Stimulated activated CD8-positive, alpha-beta memory T cell treated with anti-CD3 and anti-CD28 coated beads, Interleukin-2, amount 100 ng/mL, for 48 hours (primary cell): ENCODE data around the gene DLGAP1.

Experiments used
- DNase-seq, 2 donors: peaks; one replicate each; pipeline ENCODE4 v3.0.0-alpha.2; 2020; ENCODE audit warnings: low read depth in 2 of 2

DLGAP1 gene

DNA sequence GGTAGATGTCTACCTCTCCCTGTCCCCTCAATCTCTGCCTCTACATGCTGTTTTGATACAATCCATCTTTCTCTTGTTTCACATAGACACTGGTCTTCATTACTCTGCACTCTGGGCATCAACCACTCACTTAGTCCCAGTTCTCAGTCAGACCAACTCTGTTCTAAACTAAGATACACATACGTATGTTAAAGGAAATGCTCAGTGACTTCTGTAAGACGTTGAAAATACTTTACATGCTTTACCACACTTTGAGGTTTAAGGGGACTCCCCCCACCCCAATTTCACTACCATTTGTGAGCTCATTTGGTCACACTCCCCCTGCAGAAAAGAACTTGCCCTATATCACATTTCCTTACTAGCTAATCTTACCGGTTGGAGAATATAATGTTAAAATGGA is 507.7 kb downstream of the DLGAP1 start:
- DNase-seq = no peak

DNA sequence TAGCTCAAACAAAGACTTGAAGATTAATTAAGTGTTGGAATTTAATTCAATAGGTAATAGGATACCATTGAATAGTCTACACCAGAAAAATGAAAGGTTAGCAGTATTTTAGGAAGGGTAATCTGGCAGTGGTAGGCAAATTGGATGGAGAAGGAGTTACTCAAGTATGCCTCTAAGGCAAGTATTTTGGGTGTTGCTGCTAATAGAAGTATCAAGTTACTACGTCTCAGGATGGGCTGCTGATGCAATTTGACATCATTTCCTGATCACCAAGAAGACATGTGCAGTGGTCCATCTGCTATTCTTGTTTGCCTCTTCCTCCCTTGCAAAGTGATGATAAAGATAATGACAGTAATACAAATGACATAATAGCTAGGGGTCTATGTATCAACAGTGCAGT is 519.8 kb downstream of the DLGAP1 start:
- DNase-seq = no peak

DNA sequence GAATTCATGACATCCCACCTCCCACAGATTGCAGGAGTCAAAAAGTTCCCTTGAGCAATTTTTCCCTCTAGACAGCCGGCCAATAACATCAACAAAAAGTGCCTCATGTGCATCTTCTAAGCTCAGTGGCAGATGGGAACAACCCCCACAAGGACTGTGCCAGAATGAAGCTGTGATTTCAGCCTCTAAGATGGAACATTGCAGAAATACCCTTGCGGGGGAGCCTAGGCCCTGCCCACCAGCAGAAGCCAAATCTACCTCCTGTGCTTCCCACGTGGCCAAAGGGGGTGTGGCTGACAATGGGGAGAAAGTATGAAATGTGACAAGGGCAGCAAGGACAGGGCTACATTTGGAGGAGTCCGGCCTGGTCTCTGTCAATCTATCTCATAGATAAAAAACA is 522.8 kb downstream of the DLGAP1 start:
- no peak for DNase-seq

DNA sequence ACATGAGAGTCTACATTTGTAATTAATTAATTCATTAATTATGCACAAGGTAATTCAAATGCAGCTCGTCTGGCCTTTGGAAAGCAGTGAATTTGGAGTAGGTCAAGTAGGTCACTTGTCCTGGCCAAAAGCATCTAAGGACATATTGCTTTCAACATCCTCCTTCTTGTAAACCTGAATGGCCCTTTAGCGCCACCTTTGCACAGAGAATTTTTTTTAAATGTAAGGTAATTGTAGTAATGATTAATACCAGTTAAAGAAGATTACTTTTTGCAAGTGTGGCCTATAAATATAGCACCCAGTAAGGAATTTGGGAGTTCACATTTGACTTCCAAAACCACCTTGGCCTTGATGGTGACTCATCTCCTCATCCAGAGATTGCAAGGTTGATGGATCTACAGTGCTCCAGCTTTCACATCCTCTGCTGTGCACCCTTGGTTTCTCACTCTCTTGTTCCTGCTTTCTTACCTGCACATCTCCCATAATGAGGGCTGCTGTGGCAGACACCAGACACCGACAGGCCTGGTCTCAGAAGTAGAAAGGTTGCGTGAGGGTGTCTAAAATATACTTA is 523.5 kb downstream of the DLGAP1 start:
- DNase-seq = no peak

DNA sequence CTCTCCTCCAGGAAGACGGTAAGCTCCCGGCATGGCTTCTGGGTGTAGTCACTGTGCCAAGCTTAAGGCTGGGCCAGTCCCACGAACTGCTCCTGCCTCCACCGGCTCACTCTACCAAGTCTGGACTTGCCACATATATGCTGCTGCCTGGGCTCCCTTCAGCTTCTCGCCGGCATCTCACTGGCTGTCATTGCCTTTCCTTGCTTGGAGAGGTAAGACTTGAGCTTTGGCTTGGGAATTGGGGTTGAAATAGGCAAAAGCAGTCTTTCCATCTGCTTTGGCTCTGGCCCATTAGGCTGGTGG is 524.1 kb downstream of the DLGAP1 start:
- DNase-seq = no peak

DNA sequence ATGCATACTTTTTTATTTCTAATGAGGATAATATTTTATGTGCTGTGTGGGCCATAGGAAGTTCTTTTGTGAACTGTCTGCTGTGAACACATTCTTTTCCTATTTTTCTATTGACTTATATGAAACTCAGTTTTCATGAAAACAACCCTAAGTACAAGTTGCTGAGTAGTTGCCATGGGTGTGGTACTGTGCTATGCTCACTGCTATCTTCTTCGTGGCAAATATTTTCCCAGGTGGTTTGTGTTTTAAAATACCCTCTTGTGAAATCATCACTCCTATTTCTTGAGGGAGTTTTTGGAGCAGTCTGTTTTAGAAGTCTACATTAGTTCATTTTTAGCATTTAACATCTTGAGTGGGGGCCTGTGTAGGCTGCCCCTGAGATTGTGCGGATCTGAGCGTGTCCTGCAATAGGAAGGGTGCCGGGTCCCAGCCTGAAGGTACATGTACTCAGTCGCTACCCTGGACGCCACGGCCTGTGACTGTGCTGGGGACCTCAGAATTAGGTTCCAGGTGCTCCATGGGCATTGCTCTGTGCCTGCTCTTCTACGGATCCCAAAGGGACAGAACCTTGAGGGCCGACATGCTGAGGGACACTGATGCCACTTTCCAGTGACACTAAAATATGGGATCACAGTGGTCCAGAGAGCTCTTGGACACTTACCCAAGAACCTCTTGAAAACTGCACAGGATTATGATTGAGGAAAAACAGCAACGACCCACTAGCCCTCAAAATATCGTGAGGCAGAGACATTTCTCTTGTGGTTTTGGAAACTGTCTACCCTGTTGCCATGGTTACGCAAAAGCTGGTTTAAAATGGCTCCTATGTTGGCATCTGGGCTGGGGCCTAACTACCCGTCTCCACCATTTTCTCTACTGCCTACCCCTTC is 524.7 kb downstream of the DLGAP1 start:
- no peak for DNase-seq

DNA sequence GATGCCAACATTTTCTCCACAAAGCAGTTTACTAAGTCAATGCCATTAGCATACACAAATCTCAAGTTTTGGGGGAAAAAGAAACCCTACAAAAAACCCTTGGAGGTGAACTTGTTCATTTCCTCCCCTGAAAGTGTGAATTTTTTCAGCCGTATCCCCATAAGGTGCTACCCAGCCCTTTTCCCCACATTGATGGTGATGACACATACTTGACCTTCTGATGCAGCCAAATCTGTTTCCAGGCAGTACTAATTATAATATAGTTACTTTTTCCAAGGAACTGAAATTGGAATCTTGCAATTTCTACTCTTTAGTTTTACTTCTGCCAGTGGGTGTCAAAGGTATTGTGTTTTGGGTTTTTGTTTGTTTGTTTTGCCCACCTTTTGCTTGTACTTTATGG is 530.7 kb downstream of the DLGAP1 start:
- DNase-seq = no peak

DNA sequence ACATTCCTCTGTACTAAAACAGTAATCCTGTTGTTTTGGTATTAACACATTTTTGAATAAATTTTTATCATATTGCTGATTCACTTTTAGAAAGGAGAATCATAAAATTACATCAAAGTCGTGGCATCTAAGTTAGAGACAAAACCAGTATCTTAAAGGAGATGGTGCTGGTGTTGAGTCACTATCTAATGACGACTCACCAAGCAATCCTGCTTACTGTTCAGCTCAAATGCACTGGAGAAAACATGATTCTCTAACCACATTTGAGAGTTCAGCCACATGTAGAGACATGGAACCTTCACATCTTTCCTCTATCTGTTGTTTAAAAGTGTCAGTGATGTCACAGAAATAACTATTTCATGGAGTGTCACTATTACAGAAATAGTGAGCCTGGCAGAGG is 531.4 kb downstream of the DLGAP1 start:
- no peak for DNase-seq

DNA sequence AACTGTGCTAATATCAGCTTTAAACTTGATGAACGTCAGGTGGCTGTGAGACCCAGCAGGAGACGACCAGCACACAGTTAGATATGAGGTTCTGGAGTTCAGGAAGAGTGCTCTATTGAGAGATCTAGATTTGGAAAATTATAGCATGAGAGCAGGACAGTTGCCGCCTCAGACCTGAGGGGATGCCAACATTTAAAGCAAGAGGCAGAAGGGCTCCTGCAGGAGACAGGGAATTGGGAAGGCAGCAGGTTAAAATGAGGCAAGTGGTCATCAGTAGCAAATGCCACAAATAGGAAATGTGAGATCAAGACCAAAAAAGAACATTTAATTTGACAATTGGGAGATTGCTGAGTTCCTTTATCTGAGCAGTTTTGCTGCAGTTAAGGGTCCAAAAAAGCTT is 533.3 kb downstream of the DLGAP1 start:
- DNase-seq = no peak

DNA sequence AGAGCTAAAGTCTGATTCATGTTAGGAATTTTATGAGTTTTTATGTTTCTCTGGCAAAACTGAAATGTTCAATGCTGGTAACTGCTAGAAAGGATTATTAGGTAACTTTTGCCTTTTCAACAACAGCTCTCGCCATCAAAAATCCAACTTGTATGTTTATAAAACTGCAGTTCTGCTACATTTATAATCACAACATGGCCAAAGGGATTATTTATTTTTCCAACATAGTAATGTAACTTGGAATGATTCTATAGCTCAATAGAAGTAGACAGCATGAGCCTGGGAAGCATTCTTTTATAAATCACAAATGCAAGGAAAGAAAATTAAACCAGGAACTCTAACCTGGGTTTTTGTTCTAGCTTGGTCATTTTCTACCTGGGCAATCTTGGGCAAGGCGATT is 534.3 kb downstream of the DLGAP1 start:
- no peak for DNase-seq

DNA sequence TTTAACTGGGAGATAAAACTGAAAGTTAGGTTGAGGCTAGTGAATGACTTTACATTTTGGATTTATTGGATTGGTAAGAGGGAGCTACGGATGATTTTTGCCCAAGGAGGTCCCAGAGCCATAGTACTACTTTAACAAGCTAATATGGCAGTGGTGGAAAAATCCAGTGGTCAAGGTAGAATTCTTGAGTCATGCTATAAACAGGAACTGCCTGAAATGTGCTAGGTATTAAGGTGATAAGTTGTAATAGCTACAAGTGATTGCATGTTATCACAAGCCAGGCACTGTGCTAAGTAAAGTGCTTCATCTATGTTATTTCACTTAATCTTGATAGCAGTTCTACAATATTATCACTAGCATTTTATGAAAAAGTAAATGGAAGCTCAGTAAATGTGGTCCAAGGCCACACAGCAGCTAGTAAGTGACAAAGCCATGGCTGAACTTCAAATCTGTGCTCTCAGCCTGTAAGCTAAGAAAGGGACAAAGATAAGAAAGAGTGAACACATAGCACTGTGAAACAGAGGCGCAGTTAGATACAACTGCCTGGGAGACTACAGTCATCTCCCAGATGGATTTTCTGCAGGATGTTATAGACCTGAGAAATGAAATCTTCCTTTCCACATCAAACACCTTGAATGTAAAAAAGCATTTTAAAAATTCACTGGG is 535.6 kb downstream of the DLGAP1 start:
- no peak for DNase-seq

DNA sequence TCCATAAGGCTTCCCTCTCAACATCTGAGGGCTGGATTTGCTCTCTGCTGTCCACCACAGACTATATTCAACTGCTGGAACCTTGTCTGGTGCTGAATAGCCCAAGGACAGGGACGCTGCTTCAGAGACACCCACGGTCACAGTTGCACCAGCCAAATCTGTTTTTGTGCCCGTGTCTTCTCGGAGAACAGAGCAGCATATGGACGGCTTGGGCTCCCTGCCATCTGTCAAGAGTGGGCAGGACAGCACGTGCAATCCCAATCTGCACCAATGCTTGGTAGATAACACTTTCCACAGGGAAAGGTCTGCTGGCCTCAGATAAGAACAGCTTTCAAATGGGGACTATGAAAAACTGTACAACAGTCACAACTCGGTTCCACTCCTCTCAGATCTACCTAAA is 539.0 kb downstream of the DLGAP1 start:
- DNase-seq = no peak

DNA sequence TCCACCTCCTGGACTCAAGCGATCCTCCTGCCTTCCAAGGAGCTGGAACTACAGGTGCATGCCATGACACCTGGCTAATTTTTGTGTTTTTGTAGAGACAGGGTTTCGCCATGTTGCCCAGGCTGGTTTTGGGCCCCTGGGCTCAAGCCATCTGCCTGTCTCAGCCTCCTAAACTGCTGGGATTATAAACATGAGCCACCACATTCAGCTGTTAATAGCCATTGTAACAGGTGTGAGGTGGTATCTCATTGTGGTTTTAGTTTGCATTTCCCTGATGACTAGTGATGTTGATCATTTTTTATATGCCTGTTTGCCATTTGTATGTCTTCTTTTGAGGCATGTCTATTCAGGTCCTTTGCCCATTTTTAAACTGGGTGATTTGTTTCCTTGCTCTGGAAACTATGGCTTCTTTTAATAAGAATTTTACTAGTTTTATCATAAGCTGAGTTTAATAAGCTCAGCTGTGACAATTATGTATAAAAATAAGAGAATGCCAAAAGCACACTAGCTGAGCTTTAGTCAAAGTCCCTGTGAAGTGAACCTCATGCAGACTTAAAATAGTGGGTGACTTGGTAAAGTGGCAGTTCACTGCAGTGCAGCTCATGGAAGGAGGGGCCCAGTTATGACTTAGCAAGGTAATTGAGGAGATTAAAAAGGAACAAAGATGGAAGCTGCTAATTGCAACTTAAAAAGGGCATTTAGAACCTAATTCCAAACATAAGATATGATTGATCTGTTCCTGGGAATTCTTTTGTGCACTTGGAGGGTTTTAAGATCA is 540.1 kb downstream of the DLGAP1 start:
- DNase-seq = no peak

DNA sequence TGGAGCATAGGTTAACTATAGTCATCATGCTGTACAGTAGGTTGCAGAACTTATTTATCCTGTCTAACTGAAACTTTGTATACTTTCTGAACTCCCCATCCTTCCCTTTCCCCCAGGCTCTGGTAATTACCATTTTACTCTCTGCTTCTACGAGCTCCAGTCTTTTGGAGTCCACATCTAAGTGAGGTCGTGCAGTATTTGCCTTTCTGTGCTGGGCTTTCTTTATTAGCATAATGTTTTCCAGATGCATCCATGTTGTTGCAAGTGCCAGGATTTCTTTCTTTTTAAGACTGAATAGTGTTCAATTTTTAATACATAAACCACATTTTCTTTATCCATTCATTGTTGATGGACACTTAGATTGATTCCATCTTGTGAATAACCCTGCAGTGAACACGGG is 541.0 kb downstream of the DLGAP1 start:
- no peak for DNase-seq

DNA sequence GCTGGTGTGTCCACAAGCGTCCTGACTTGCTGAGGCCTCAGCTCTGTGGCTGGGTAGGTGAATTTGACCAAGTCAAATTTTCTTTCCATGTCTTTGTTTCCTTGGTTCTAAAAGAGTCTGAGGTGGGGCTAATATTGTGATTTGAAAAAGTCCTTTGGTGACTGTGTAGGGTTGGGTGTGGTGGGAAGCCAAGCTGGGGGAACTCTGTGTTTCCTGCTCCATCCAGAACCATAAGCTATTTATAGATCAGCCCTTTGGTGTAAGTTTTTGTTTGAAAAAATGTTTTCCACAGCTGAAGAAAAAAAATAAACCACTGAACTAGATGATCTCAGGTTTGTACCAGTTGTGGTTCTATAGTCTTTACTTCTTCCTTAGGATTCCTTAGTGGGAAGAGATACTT is 542.4 kb downstream of the DLGAP1 start:
- no peak for DNase-seq

DNA sequence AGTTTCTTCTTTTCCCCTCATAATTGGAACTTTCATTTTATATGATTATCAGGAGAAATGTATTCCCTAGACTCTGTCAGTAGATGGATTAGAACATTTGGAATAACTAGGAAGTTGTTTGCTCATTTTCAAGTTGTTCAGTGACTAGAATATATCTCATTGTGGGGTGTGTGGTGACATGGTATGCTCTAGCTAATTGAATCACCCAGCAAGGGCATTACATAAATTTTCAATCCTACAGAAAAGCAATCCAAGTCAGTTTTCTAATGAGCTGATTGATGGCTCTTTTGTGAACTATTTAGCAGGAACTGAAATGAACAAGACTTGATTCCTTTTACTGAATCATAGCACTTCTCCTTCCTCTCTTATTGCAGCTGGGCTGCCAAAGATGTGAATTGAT is 543.7 kb downstream of the DLGAP1 start:
- DNase-seq = no peak

DNA sequence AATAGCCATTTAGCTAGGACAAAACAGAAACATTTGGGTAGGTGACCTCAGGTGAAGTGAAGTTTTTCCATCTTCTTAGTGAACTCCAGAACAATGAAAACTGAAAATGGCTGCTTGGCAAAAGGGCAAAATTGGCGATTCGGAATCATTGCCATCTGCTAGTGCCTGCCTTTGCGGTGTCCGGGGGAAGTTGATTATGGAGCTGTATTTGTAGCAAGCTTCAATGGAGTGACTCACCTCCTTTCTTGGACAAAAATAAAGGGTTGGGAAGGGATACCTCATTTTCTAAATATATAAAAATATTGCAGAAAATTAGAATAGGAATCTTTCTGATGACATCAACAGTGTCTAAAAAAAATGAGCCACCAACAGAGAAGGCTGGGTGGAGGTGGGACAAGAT is 544.6 kb downstream of the DLGAP1 start:
- DNase-seq = no peak

DNA sequence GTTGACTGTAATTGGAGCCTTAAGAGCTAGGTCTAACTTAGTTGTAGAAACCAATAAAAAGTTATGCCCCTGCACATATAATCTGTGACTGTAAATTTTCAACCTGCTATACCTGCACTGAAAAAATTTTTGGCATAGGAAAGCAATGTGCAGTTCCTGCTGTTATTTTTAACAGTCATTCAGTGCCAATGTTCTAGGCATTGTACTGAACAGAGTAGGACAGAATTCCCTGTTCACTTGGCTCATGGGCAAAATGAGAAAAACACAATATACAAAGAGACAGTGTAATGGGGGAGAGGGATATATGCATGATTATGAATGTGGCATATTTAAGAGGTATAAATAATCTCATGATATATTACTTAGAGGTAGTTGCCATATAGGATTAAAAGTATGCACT is 547.2 kb downstream of the DLGAP1 start:
- DNase-seq = no peak

DNA sequence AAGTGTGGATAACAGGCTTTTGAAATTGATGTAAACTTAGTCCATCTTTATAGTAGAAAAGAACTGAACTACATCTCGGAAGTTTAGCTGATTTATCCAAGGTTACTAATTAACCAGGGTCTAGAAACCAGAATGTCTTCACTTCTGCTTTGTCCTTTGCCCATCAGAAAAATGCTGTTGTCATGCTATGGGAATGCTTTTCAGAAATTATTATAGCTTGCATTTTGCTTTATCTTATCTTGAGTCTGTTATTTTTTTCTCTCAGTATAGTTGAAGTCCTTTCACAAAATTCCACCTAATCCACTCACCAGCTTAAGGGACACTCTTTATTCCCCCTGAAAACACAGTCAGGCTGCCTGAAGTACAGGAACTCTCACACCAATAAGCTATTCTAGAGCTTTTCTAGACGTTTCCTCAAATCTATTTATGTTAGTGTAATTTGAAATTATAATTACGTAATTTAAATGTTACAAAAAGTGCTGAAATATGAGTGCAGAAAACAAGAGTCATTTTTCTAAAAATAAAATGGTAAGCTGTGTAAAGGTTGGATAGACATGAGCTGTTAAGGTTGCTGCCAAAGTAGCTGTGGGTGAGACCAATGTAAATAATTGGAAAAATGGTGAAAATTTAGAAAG is 548.9 kb downstream of the DLGAP1 start:
- DNase-seq = no peak

DNA sequence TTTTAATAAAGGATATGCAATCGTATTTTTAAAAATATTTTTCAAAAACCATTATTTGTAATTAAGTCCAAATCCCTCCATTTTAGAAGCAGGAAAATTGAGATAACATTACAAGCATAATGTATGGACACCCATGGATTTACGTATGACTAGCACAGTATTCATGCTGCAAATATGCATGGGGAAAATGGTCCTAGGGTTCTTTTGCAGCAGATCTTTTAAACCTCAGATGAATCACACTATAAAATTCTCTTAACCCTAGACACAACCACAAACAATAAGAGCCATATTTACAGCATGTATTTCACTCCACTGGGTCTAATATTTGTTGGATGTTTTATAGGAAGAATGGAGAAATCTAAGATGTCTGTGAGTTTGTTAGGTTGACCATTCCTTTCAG is 551.8 kb downstream of the DLGAP1 start:
- no peak for DNase-seq

DNA sequence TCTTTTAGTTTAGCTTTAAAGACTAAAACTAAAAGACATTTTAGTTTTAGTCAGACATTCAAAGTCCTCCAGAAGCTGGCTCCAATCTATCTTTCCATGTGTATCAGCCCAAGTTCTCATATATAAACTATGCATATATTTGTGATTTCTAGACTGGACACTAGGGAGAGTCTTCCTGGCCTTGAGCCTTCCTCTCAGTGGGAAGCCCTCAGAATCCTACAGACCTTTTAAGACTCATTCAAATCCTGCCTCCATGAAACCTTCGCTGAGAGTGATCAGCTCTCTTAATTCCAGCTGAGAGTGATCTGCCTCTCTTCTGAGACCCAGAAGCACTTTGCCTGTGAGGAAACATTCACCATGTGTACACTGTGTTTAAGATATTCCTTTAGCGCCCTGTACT is 552.4 kb downstream of the DLGAP1 start:
- no peak for DNase-seq

DNA sequence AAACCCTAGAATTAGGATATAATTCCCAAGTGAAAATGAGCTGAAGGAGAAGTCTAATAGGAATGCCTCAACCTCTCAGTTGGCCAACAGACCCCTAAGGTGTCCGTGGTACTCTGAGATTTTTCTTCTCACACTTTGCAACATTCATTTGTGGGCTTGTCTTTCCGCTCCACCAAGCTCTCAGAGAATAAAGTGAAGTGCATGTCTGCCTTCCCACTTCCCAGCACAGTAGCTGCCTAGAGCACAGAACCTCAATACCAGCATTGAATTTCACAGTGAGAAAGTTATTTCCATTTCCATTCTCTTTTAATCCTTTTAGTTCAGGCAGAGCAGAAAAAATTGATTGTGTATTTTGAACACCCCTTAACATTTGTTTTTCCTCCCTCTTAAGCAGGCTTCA is 553.3 kb downstream of the DLGAP1 start:
- DNase-seq = no peak
